Cardiac muscle cell (in vitro differentiated cells and primary cell): ENCODE data around the gene FBXW2. TPM values are rescaled to one million over a fixed set of nuclear protein-coding genes. Genes with fewer than 3 reads are reported as not detected.

Source experiments
- DNase-seq, 2 donors: peaks; one replicate each; pipeline versions ENCODE4 v3.0.0 to v3.0.0-alpha.2; 2010 to 2017; ENCODE audit warnings: low read depth in 1 of 2, low spot score in 1 of 2
- H3K27ac ChIP-seq: fragments of 200-600 bp; sonication (generic); 2 replicates; pipeline ENCODE4 v1.5.1; 2016
- H3K27me3 ChIP-seq: fragments of 200-600 bp; sonication (generic); 2 replicates; pipeline ENCODE4 v1.6.0; 2016; ENCODE audit warnings: control low read depth
- H3K36me3 ChIP-seq: fragments of 200-600 bp; sonication (generic); 2 replicates; pipeline ENCODE4 v1.5.1; 2016; ENCODE audit warnings: control low read depth
- H3K4me1 ChIP-seq: fragments of 200-600 bp; sonication (generic); 2 replicates; pipeline ENCODE4 v1.8.1; 2017; ENCODE audit warnings: low read depth, mild to moderate bottlenecking, mixed run types
- H3K4me3 ChIP-seq: fragments of 200-600 bp; sonication (generic); 2 replicates; pipeline ENCODE4 v1.5.1; 2016; ENCODE audit warnings: mild to moderate bottlenecking
- H3K9me3 ChIP-seq: fragments of 200-600 bp; sonication (generic); 2 replicates; pipeline ENCODE4 v1.5.1; 2017; ENCODE audit warnings: low read depth, mild to moderate bottlenecking, control low read depth
- polyA plus RNA-seq: library from polyadenylated mRNA; unstranded; fragments of >200 nt; fragmentation: Nextera tagmentation; extraction: Ambion mirVana; gene quantifications from 2 replicates; pipeline ENCODE4 v1.2.1, GENCODE V29; 2016
- total RNA-seq: library from RNA; depleted of rRNA; stranded (reverse); fragments of >200 nt; gene quantifications from 2 replicates; pipeline ENCODE4 v1.2.3, GENCODE V29; 2016
- TF ChIP-seq, protein P1 (sequence below): IDR thresholded peaks from 2 replicates; pipeline ENCODE4 v1.5.1; 2012; ENCODE audit warnings: low read depth, mild to moderate bottlenecking, low read length

Gene FBXW2
- total and polyA plus RNA-seq, 2 experiments from 2014 or later, result 36.5 to 45.5 TPM

DNA sequence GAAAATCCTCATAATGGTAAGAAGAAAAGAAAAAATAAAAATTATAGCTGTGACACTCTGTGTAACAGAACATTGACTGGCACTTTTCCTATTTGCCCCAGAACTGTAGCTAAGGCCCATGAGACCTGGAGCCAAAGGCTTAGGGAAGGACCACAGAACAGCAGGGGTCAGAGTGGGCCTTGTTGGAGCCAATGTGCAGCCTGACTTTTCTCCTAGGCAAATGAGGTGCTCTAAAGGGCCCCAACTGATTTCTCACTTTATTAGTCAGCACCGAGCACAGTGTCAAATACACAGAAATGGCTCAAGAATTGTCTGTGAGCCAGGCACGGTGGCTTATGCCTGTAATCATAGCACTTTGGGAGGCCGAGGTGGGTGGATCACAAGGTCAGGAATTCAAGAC, 74.9 kb downstream of the FBXW2 start:
- no peak overlapping the region for H3K27ac ChIP-seq
- H3K9me3 ChIP-seq, result no peaks in the 10 kb centered on the region
- DNase-seq, result no peak
- TF ChIP-seq, protein P1, sequence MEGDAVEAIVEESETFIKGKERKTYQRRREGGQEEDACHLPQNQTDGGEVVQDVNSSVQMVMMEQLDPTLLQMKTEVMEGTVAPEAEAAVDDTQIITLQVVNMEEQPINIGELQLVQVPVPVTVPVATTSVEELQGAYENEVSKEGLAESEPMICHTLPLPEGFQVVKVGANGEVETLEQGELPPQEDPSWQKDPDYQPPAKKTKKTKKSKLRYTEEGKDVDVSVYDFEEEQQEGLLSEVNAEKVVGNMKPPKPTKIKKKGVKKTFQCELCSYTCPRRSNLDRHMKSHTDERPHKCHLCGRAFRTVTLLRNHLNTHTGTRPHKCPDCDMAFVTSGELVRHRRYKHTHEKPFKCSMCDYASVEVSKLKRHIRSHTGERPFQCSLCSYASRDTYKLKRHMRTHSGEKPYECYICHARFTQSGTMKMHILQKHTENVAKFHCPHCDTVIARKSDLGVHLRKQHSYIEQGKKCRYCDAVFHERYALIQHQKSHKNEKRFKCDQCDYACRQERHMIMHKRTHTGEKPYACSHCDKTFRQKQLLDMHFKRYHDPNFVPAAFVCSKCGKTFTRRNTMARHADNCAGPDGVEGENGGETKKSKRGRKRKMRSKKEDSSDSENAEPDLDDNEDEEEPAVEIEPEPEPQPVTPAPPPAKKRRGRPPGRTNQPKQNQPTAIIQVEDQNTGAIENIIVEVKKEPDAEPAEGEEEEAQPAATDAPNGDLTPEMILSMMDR, result no peak
- peaks cover 6% of the 10 kb centered on the region for H3K27me3 ChIP-seq
- no peaks in the 10 kb centered on the region for H3K36me3 ChIP-seq
- no peak overlapping the region for H3K4me3 ChIP-seq
- H3K4me1 ChIP-seq, result no peaks in the 10 kb centered on the region

DNA sequence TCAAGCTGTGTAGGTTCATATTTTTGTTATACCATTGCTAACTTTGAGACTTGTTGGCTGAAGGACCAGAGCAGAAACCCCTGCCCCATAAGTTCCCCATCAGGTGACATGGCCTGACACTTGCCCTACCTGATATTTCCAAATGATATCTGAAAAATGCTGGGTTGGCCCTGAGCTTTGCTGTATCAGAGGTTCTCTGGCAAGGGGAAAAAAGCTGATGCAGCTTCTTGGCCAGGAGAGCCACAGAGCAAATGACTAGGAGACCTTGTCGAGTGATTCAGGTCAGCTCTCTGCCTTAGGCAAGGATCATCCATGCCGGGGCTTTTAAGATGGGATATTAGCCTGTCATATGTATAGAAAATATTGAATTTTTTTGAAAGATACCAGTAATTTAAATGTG, 76.0 kb downstream of the FBXW2 start:
- Histone ChIP-seq H3K27ac (no peak overlapping the region), H3K9me3 (no peaks in the 10 kb centered on the region), H3K4me3 (no peak overlapping the region), H3K36me3 (no peaks in the 10 kb centered on the region), H3K27me3 (peaks cover 18% of the 10 kb centered on the region), H3K4me1 (no peaks in the 10 kb centered on the region)
- TF ChIP-seq, protein P1, result no peak
- DNase-seq, result no peak

DNA sequence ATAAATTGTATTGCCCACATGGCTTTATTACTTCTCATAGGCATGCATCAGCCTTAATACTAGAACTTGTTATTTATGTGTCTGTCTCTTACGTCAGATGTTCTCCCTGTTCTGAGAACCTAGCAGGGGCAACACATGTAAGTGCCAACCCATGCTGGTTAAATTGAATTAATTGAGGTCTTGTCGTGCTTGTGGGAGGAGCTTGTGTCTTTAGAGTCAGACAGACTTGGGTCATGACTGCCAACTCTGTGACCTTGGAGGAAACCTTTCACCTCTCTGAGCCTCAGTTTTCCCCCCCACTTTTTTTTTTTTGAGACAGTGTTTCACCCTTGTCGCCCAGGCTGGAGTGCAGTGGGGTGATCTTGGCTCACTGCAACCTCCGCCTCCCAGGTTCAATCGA, 76.7 kb downstream of the FBXW2 start:
- no peaks in the 10 kb centered on the region for H3K9me3 ChIP-seq
- TF ChIP-seq, protein P1, result no peak
- no peaks in the 10 kb centered on the region for H3K36me3 ChIP-seq
- H3K27ac ChIP-seq, result no peak overlapping the region
- no peak for DNase-seq
- H3K27me3 ChIP-seq, result peaks cover 20% of the 10 kb centered on the region
- no peak overlapping the region for H3K4me3 ChIP-seq
- H3K4me1 ChIP-seq, result no peaks in the 10 kb centered on the region

DNA sequence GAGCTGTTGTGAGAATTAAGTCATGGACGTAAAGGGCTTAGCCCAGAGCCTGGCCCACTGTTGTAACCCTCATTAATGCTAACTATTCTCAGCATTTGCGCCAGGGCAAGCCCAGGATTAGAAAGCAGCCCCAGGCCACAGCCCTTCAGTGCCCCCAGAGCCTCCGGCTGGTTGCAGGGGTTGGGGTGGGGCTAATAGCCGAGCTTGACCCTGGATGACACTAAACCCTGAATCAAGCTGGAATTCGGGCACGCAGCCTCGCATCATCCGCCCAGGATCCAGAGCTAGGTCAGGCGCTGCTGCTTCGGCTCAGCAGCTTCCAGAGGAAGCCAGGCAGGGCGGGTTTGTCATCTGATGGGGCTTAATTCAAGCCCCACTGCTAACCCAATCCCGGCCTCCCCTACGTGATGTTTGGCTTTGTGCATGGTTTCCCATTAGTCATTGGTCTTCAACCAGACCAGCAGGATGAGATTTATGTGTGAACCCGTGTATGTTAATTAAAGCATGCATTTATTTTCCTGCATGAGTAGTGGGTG, 77.8 kb downstream of the FBXW2 start:
- no peaks in the 10 kb centered on the region for H3K36me3 ChIP-seq
- TF ChIP-seq, protein P1, result no peak
- DNase-seq, result peak in 1 of 2 donors; percentile 67
- H3K27me3 ChIP-seq, result peaks cover 20% of the 10 kb centered on the region
- no peaks in the 10 kb centered on the region for H3K4me1 ChIP-seq
- H3K4me3 ChIP-seq, result no peak overlapping the region
- no peak overlapping the region for H3K27ac ChIP-seq
- H3K9me3 ChIP-seq, result no peaks in the 10 kb centered on the region

DNA sequence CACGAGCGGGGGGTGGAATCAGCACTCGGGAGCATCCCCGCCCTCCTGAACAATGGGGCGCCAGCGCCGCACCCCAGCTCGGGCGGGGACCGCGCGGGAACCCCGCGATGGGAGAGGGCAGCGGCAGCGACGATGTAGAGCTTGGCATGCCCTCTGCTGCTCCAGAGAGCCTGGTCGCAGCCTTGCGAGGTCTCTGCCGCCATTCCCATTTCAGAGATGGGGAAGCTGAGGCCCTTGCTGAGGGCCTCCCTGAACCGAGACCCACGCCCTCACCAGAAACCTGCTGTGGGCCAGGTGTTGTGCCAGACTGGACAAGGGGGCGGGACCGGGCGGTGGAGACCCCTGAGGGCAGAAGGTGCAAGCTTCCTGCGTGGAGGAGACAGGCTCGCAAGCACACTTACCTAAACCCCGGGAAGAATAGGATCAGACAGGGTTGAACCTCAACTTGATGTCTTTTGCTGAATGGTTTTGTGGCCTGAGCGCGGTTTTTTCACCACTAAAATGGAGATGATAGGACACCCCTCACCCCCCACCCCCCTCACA, 78.3 kb downstream of the FBXW2 start:
- H3K9me3 ChIP-seq, result no peaks in the 10 kb centered on the region
- peaks cover 20% of the 10 kb centered on the region for H3K27me3 ChIP-seq
- H3K4me1 ChIP-seq, result no peaks in the 10 kb centered on the region
- H3K4me3 ChIP-seq, result peak overlapping the region; percentile 60
- H3K27ac ChIP-seq, result no peak overlapping the region
- no peak for DNase-seq
- TF ChIP-seq, protein P1, result no peak
- no peaks in the 10 kb centered on the region for H3K36me3 ChIP-seq
